Small intestine (tissue), 7 donors: ENCODE results near the gene SPTLC2. TPM values are rescaled to one million over a fixed set of nuclear protein-coding genes. Genes with fewer than 3 reads are reported as not detected.

Source experiments
- DNase-seq, 2 donors: peaks; one replicate each; pipeline versions ENCODE4 v3.0.0 to v3.0.0-alpha.2; 2013
- FAIRE-seq: peaks from 2 replicates; lab custom pipeline; 2012; peaks lifted over from hg19 to GRCh38; lab: Jason Lieb, UNC
- H3K27ac ChIP-seq, 3 donors: one replicate each; pipeline ENCODE4 v1.5.1; 2013; ENCODE audit warnings: low read length in 2 of 3, mild to moderate bottlenecking in 2 of 3, control low read depth in 1 of 3, inconsistent platforms in 1 of 3, low read depth in 1 of 3, moderate library complexity in 1 of 3
- H3K27me3 ChIP-seq, 3 donors: one replicate each; pipeline ENCODE4 v1.6.1; 2013; ENCODE audit warnings: low read length in 3 of 3, inconsistent platforms in 1 of 3; ENCODE audit not compliant: control insufficient read depth in 3 of 3, insufficient read depth in 3 of 3
- H3K36me3 ChIP-seq, 3 donors: one replicate each; pipeline ENCODE4 v1.6.1; 2013; ENCODE audit warnings: low read length in 3 of 3, inconsistent platforms in 1 of 3, low read depth in 1 of 3, mild to moderate bottlenecking in 1 of 3, moderate library complexity in 1 of 3; ENCODE audit not compliant: control insufficient read depth in 3 of 3, insufficient read depth in 2 of 3
- H3K4me1 ChIP-seq, 3 donors: one replicate each; pipeline ENCODE4 v1.6.1; 2013; ENCODE audit warnings: low read length in 2 of 3, inconsistent platforms in 1 of 3, low read depth in 1 of 3, mild to moderate bottlenecking in 1 of 3, moderate library complexity in 1 of 3; ENCODE audit not compliant: control insufficient read depth in 3 of 3, insufficient read depth in 2 of 3
- H3K4me3 ChIP-seq, 3 donors: one replicate each; pipeline ENCODE4 v1.5.1; 2013; ENCODE audit warnings: low read length in 3 of 3, control low read depth in 1 of 3, inconsistent platforms in 1 of 3, low read depth in 1 of 3, mild to moderate bottlenecking in 1 of 3, moderate library complexity in 1 of 3
- H3K9me3 ChIP-seq, 2 donors: one replicate each; pipeline ENCODE4 v1.6.1; 2013; ENCODE audit warnings: low read depth in 1 of 2, low read length in 1 of 2; ENCODE audit not compliant: control insufficient read depth in 2 of 2, insufficient read depth in 1 of 2
- WGBS, 3 donors: extraction: QIAGEN DNeasy Blood & Tissue Kit; methylation state at CpG; one replicate each; pipeline ENCODE4 v1.1.7; 2013; 5-methylcytosine and 5-hydroxymethylcytosine counted together
- polyA plus RNA-seq, 4 donors: library from polyadenylated mRNA; stranded (reverse) in 3 of 4; unstranded in 1 of 4; fragments of 200-250 nt in 3 of 4; fragments of 120-200 nt in 1 of 4; gene quantifications; one replicate each; pipeline versions ENCODE4 v1.2.1 to v1.2.3, GENCODE V29; 2013
- donor health status: healthy with polysubstance abuse.
- donor health status: control.
- donor health status: control.
- donor health status: Bipolar disorder and iron deficiency.
- donor health status: healthy.

Gene SPTLC2
- polyA plus RNA-seq, 4 donors, result 5.9 to 27.5 (median 15.2) TPM

- FAIRE-seq (no peak), DNase-seq (no peak)
- no peak overlapping the region for H3K27ac ChIP-seq
- no peaks in the 10 kb centered on the region for H3K9me3 ChIP-seq
- no peaks in the 10 kb centered on the region for H3K36me3 ChIP-seq
- H3K27me3 ChIP-seq, result no peaks in the 10 kb centered on the region
- peaks cover 0 to 12% (median 4%) of the 10 kb centered on the region in 3 donors for H3K4me1 ChIP-seq
- H3K4me3 ChIP-seq, result no peak overlapping the region
- 93 to 97% (median 93%) methylated on average over 16 of the region's 16 CpGs for WGBS, 3 donors
These were observed 3.9 kb upstream of the SPTLC2 start for GRCh38 chr14:77620222-77620870.

GRCh38 chr14:77618381-77618970 is 2.0 kb upstream of the SPTLC2 start:
- no peaks in the 10 kb centered on the region for H3K9me3 ChIP-seq
- no peaks in the 10 kb centered on the region for H3K27me3 ChIP-seq
- DNase-seq, result no peak
- no peak for FAIRE-seq
- no peak overlapping the region for H3K27ac ChIP-seq
- no peak overlapping the region for H3K4me3 ChIP-seq
- no peaks in the 10 kb centered on the region for H3K36me3 ChIP-seq
- peaks cover 0 to 17% (median 4%) of the 10 kb centered on the region in 3 donors for H3K4me1 ChIP-seq
- 80 to 85% (median 85%) methylated on average over 6 of the region's 6 CpGs for WGBS, 3 donors

GRCh38 chr14:77616133-77616453 is 344 bp downstream of the SPTLC2 start:
- H3K27ac ChIP-seq, result peak overlapping the region; percentile 79 to 92 (median 88)
- FAIRE-seq (no peak), DNase-seq (no peak)
- H3K36me3 ChIP-seq, result no peaks in the 10 kb centered on the region
- H3K4me1 ChIP-seq, result peaks cover 0 to 8% (median 3%) of the 10 kb centered on the region in 3 donors
- WGBS, 3 donors, result 0 to 1% (median 0%) methylated on average over 14 to 32 of the region's 32 CpGs
- no peaks in the 10 kb centered on the region for H3K27me3 ChIP-seq
- H3K4me3 ChIP-seq, result peak overlapping the region; percentile 87 to 97 (median 88)
- H3K9me3 ChIP-seq, result no peaks in the 10 kb centered on the region

GRCh38 chr14:77615361-77616132 is 890 bp downstream of the SPTLC2 start:
- no peaks in the 10 kb centered on the region for H3K9me3 ChIP-seq
- no peaks in the 10 kb centered on the region for H3K27me3 ChIP-seq
- peaks cover 0 to 8% (median 3%) of the 10 kb centered on the region in 3 donors for H3K4me1 ChIP-seq
- no peak for FAIRE-seq
- H3K4me3 ChIP-seq, result peak overlapping the region; percentile 87 to 97 (median 88)
- peak overlapping the region; percentile 79 to 92 (median 88) for H3K27ac ChIP-seq
- 1 to 2% (median 2%) methylated on average over 16 of the region's 16 CpGs for WGBS, 3 donors
- H3K36me3 ChIP-seq, result peaks cover 0 to 2% (median 0%) of the 10 kb centered on the region in 3 donors
- peak; percentile 46 to 52 for DNase-seq

- H3K4me1 ChIP-seq, result peaks cover 0 to 8% (median 3%) of the 10 kb centered on the region in 3 donors
- H3K27ac ChIP-seq, result no peak overlapping the region
- no peak overlapping the region for H3K4me3 ChIP-seq
- 4 to 28% (median 28%) methylated on average over 1 of the region's 1 CpG for WGBS, 3 donors
- H3K27me3 ChIP-seq, result no peaks in the 10 kb centered on the region
- peaks cover 0 to 3% (median 0%) of the 10 kb centered on the region in 3 donors for H3K36me3 ChIP-seq
- H3K9me3 ChIP-seq, result no peaks in the 10 kb centered on the region
- no peak for FAIRE-seq
- DNase-seq, result no peak
These were observed 3.2 kb downstream of the SPTLC2 start for GRCh38 chr14:77613201-77613600.

GRCh38 chr14:77612011-77612620 is 4.3 kb downstream of the SPTLC2 start:
- H3K4me3 ChIP-seq, result no peak overlapping the region
- no peaks in the 10 kb centered on the region for H3K27me3 ChIP-seq
- H3K4me1 ChIP-seq, result peaks cover 2 to 8% (median 3%) of the 10 kb centered on the region in 3 donors
- no peak for DNase-seq
- no peak for FAIRE-seq
- 82 to 86% (median 82%) methylated on average over 2 of the region's 2 CpGs for WGBS, 3 donors
- no peaks in the 10 kb centered on the region for H3K9me3 ChIP-seq
- peaks cover 0 to 3% (median 0%) of the 10 kb centered on the region in 3 donors for H3K36me3 ChIP-seq
- no peak overlapping the region for H3K27ac ChIP-seq

DNA sequence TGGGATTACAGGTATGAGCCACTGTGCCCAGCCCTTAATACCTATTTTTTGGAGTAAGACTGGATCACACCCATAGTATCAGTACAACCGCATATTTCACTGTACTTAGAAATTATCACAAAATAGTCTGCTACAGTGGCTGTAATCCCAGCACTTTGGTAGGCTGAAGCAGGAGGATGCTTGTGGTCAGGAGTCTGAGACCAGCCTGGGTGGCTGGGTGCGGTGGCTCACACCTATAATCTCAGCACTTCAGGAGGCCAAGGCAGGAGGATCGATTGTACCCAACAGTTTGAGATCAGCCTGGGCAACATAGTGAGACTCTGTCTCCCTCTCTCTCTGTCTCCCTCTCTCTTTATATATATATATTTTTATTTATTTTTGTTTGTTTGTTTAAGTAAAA is 5.9 kb downstream of the SPTLC2 start:
- Histone ChIP-seq H3K4me3 (no peak overlapping the region), H3K9me3 (no peaks in the 10 kb centered on the region), H3K27ac (no peak overlapping the region), H3K27me3 (no peaks in the 10 kb centered on the region), H3K4me1 (peaks cover 2 to 13% (median 3%) of the 10 kb centered on the region in 3 donors), H3K36me3 (peaks cover 0 to 3% (median 0%) of the 10 kb centered on the region in 3 donors)
- 74 to 93% (median 80%) methylated on average over 3 of the region's 3 CpGs for WGBS, 3 donors
- no peak for DNase-seq
- FAIRE-seq, result no peak

- 95 to 97% (median 96%) methylated on average over 3 of the region's 3 CpGs for WGBS, 3 donors
- no peak overlapping the region for H3K27ac ChIP-seq
- FAIRE-seq (no peak), DNase-seq (no peak)
- no peaks in the 10 kb centered on the region for H3K9me3 ChIP-seq
- H3K4me3 ChIP-seq, result no peak overlapping the region
- H3K27me3 ChIP-seq, result no peaks in the 10 kb centered on the region
- H3K36me3 ChIP-seq, result peaks cover 0 to 3% (median 0%) of the 10 kb centered on the region in 3 donors
- peaks cover 2 to 13% (median 6%) of the 10 kb centered on the region in 3 donors for H3K4me1 ChIP-seq
These were observed 6.5 kb downstream of the SPTLC2 start for GRCh38 chr14:77609922-77610321.
